ENCODE results near the gene PROSER2. TPM values are rescaled to one million over a fixed set of nuclear protein-coding genes. Genes with fewer than 3 reads are reported as not detected.

The PROSER2 gene
- total RNA-seq, 1 donor from 2014 or later, result 0.32 TPM

- intact Hi-C loops (cut with micrococcal nuclease), result no loop called here
These were observed 83.6 kb downstream of the PROSER2 start for GRCh38 chr10:11906714-11907113.

DNA sequence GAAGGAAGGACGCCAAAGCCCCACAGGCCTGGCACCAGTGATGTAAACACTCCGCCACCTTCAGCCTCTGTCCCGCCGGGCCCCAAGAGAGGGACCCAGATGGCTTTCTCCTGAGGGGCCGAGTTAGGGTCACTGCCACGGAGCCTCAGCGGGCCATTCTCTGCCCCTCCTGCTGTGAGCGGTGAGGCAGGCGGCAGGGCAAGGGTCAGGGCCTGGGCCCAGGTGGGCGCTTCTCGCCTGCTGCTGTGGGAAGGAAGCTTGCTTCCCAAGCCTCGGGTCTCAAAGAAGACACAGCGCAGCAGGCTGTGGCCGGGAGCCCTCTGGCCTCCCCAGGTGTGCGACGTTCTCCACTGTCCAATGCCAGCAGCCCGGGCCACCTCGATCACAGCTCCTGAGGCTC, 84.8 kb downstream of the PROSER2 start:
- intact Hi-C loops (cut with micrococcal nuclease), result no loop called here

DNA sequence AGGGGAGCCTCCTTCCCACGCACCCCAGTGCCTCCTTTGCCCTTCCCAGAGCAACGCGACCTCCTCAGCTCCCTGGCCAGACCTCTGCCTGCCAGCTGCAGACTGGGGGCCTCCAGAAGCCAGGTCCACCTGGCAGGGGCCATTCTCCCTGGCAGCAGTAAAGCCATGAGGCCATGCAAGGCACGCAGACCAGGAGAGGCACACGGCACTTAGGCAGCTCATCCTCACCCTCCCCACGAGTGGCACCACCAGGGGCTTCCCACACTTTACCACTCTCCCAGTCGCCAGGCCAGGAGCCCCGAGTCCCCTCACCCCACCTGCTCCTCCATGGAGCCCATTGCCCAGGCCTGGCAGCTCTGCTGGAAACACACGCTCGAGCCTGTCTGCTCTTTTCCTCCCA, 85.4 kb downstream of the PROSER2 start:
- intact Hi-C loops (cut with micrococcal nuclease), result no loop called here

- intact Hi-C loops (cut with micrococcal nuclease), result no loop called here
These were observed 85.8 kb downstream of the PROSER2 start for GRCh38 chr10:11908991-11909390.

DNA sequence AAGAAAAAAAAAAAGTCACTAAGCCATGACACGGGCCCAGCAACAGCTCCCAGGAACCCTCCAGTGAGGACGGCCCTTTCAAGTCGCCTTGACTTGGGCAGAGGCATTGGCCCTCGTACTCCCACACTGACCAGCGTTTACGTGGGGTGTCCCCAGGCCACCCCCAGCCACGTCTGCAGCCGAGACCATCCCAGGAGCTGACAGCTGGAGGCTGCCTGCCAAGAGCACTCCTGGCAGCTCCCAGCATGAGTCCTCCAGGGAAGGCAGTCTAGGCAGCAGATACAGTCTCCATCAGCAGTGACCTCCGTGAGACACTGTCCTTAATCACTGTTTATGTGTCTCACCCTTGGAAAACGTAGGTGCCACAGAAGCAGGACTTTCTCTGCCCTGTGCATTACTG, 86.5 kb downstream of the PROSER2 start:
- intact Hi-C loops (cut with micrococcal nuclease), result no loop called here

GRCh38 chr10:11910102-11910501, 86.9 kb downstream of the PROSER2 start:
- intact Hi-C loops (cut with micrococcal nuclease), result no loop called here

- intact Hi-C loops (cut with micrococcal nuclease), result no loop called here
These were observed 90.0 kb downstream of the PROSER2 start for GRCh38 chr10:11913079-11913641.

GRCh38 chr10:11918384-11918783, 95.2 kb downstream of the PROSER2 start:
- intact Hi-C loops (cut with micrococcal nuclease), result no loop called here

- intact Hi-C loops (cut with micrococcal nuclease), result no loop called here
These were observed 96.1 kb downstream of the PROSER2 start for GRCh38 chr10:11919271-11919670.

Other genes starting within 250 kb of the PROSER2 start
- 0.57 and 0.70 TPM in 2 replicates for gene USP6NL, start 211.7 kb upstream of the PROSER2 start, total RNA-seq
- gene ECHDC3, start 81.0 kb upstream of the PROSER2 start, total RNA-seq, result not detected in 2 replicates
- gene UPF2, start 219.5 kb downstream of the PROSER2 start, total RNA-seq, result 37.1 and 37.7 TPM in 2 replicates
- gene DHTKD1, start 245.6 kb downstream of the PROSER2 start, total RNA-seq, result 19.7 and 20.8 TPM in 2 replicates

Measured in T-helper 2 cell treated with Interferon-gamma antibody and Interleukin-4, amounts not matched to agents 100 ng/mL and 5 ng/mL, for 36 hours (primary cell).